ENCODE measurements around the gene JMJD7. TPM values are rescaled to one million over a fixed set of nuclear protein-coding genes. Genes with fewer than 3 reads are reported as not detected.

JMJD7 gene
- total RNA-seq, 1 donor from 2014 or later = 4.4 TPM

DNA sequence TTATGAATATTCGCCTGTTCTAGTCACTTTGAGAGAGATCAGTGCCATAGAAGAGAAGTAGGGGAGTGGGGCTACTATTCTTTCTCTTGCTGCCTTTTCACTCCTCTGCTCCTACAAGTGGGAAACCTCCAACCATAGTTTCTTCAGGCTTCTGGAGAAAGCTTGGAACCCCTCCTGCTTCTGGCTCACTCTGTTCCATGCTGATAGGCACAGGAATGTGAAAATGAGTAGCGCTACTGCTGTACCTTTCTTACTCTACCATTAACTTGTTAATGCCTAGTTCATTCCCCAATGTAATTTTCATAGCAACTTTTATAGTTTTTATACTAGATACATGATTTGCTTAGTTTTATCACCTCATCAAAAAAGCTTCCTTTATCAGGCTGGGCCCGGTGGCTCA, 26.7 kb upstream of the JMJD7 start:
- DNase-seq (ENCODE audit: low read depth) = peak; percentile 66

- DNase-seq (ENCODE audit: low read depth) = peak; percentile 52
These were observed 25.9 kb upstream of the JMJD7 start for GRCh38 chr15:41801850-41802455.

- DNase-seq (ENCODE audit: low read depth) = peak; percentile 50
These were observed 23.5 kb upstream of the JMJD7 start for GRCh38 chr15:41804361-41804760.

GRCh38 chr15:41804916-41805666, 22.8 kb upstream of the JMJD7 start:
- DNase-seq (ENCODE audit: low read depth) = peak; percentile 42

DNA sequence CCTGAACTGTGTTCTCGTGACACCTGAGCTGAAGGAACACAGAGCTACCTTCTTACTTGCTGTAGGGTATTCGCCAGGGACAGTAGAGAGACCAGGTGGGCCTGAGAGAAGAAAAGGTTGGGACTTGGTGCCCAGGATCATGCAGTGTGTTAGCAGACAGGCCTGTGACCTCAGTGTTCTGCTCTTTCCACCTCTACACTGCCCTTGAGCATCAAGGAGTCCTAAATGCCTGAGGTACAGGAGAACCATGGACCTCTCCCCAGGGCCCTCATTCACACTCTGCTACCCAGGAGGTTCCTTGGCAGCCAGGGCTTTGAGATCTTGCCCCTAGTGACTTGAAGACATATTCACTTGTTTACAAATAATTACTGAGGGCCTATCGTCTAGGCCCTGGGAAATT, 22.2 kb upstream of the JMJD7 start:
- no peak for DNase-seq (ENCODE audit: low read depth)

- peak; percentile 68 for DNase-seq (ENCODE audit: low read depth)
These were observed 21.4 kb upstream of the JMJD7 start for GRCh38 chr15:41806291-41807181.

DNA sequence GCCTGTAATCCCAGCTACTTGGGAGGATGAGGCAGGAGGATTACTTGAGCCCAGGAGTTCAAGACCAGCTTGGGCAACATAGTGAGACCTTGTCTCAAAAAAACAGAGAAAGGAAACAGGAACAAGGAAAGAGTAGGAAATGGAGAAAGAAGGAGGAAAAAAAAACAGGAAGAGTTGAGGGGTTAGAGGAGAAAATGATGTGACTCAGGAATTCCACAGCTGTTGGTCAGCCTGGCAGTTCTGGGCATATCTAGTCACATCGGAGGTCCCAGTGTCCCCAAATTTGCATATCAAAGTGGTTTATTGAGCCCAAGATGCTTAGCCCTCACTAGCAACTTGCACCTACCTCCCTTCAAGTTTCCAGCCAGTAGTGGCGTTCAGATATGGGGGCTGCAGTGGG, 18.8 kb upstream of the JMJD7 start:
- no peak for DNase-seq (ENCODE audit: low read depth)

DNA sequence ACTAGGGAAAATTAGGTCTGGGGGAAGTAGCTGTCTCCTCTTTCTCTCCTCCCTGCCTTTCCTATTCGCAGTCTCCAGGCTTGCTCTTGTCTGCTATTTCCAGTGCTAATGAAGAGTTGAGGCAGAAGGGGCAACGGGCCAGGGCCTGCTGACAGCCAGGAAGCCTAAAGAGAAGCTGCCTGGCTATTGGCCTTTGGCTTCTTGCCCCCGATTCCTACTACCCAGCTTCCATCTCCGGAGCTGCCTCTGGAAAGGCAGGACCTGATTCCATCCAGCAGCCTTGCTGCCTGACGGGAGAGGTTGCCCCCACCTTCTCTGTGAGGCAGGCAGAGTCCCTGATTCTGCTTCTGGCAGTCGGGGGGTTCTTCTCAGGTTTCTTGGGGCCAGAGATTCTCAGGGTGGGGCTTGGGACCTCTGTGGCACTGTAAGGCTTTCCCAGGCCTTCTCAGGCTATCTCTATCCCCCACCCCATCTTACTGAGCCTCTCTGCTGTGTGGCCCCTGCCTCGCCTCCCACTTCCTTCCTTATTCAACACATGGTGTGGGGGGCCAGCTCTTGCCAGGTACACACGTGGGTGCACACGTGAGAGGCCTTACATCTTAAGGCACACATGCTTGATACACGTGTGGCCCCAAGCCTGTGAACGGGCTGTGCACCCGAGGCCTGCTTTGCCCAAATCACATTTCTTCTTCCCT, 18.2 kb upstream of the JMJD7 start:
- no peak for DNase-seq (ENCODE audit: low read depth)

DNA sequence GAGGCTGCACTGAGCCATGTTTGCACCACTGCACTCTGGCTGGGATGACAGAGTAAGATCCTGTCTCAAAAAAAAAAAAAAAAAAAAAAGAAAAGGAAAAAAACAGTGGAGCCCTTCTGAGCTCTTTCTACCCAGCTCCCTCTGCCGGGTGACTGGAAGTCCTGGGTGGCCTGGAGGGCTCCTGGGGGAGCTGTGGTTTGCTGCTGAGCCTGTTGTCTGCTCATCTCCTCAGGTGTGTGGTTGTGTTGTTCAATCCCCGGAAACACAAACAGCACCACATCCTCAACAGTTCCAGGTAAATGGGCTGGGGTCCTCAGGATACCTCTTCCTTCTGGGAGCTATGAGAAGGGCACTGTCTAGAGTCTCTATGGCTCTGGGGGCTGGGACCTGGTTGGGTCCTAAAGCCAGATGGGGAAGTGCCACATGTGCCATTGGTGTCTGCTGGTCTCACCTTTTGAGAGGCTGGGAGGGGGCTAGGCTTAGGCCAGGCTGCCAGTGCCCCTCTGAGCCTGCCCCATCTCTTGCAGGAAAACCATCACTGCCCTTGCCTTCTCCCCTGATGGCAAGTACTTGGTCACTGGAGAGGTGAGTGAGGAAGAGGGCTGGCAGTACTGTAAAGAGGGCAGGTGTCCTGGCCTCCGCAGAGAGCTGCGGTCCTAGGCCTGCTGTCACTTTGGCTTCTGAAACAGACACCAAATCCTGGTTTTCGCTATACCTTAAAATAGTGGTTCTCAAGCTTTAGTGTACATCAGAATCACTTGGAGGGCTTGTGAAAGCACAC, 17.1 kb upstream of the JMJD7 start:
- no peak for DNase-seq (ENCODE audit: low read depth)

DNA sequence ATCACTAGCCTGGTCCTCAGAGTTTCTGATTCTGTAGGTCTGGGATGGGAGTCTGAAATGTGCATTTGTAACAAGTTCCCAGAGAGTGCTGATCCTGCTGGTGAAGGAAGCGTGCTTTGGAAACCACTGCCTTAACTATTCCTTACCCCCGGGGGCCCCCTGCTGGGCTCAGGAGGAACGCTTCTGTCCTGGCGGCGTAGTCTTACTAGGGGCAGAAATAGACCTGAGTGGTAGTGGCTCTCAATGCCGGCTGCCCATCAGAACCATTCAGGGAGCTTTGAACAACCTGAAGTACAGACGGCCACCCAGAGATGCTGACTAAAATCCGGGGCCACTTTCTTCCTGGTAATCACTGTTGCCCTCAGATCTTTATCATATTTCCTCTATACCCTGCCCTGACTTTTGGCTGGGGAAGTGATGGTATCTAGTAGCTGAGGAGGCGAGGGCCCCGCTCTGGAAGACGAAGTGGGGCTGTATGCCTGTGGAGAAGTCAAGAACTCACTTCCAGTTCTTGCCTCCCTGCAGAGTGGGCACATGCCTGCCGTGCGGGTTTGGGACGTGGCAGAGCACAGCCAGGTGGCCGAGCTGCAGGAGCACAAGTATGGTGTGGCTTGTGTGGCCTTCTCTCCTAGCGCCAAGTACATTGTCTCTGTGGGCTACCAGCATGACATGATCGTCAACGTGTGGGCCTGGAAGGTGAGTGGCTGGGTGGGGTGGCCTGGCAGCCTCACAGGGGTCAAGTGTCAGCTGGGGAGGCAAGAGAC, 16.3 kb upstream of the JMJD7 start:
- peak; percentile 67 for DNase-seq (ENCODE audit: low read depth)

DNA sequence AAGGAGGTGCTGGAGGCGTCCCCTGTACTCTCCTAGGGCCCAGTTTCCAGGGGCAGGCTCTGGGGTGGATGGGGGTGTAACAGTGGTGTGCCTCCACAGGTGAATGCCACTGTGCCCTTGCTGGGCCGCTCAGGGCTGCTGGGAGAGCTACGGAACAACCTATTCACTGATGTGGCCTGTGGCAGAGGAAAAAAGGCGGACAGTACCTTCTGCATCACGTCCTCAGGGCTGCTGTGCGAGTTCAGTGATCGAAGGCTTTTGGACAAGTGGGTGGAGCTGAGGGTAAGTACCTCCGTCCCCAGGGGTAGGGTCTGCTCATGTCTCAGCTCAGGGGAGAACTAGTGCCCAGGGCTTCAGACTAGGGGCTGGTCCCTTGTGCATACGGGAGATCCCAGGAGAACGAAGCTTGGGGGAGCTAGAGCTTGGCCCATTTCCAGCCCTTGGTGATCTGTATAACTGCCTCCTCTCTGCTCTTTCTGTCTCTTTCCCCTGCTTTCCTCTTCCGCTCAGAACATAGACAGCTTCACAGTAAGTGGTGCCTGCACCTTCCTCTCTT, 15.0 kb upstream of the JMJD7 start:
- no peak for DNase-seq (ENCODE audit: low read depth)

DNA sequence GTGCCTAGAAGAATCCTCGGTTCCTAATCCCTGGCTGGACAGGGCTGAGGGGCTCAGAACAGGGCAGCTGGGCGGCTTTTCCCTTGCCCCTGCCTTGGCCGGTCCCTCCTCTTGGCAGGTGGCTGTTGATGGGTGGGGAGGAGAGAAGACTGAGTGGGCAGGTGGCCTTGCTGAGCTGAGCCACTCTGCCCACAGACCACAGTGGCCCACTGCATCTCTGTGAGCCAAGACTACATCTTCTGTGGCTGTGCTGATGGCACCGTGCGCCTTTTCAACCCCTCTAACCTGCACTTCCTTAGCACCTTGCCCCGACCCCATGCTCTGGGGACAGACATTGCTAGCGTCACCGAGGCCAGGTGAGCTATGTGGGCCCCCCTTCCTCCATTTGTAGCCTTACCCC, 14.5 kb upstream of the JMJD7 start:
- no peak for DNase-seq (ENCODE audit: low read depth)

GRCh38 chr15:41814534-41814933, 13.4 kb upstream of the JMJD7 start:
- no peak for DNase-seq (ENCODE audit: low read depth)

- DNase-seq (ENCODE audit: low read depth) = no peak
These were observed 11.1 kb upstream of the JMJD7 start for GRCh38 chr15:41816788-41817187.

- DNase-seq (ENCODE audit: low read depth) = no peak
These were observed 10.6 kb upstream of the JMJD7 start for GRCh38 chr15:41817327-41817726.

- no peak for DNase-seq (ENCODE audit: low read depth)
These were observed 10.1 kb upstream of the JMJD7 start for GRCh38 chr15:41817781-41818180.

- DNase-seq (ENCODE audit: low read depth) = no peak
These were observed 8.3 kb upstream of the JMJD7 start for GRCh38 chr15:41819455-41820050.

- DNase-seq (ENCODE audit: low read depth) = no peak
These were observed 7.0 kb upstream of the JMJD7 start for GRCh38 chr15:41820791-41821423.

- DNase-seq (ENCODE audit: low read depth) = no peak
These were observed 6.1 kb upstream of the JMJD7 start for GRCh38 chr15:41821831-41822230.

Measured in renal cortical epithelial cell (primary cell).